Kidney (tissue), 14 donors: ENCODE measurements around the gene PHOSPHO2. TPM values are rescaled to one million over a fixed set of nuclear protein-coding genes. Genes with fewer than 3 reads are reported as not detected.

Experiments
- DNase-seq, 5 donors: peaks; one replicate each; pipeline ENCODE4 v3.0.0-alpha.2; 2013 to 2020
- FAIRE-seq: peaks from 2 replicates; lab custom pipeline; 2012; peaks lifted over from hg19 to GRCh38; lab: Jason Lieb, UNC
- H3K27ac ChIP-seq, 2 donors: one replicate each; pipeline ENCODE4 v1.7.0; 2013; ENCODE audit warnings: low read depth in 2 of 2, low read length in 2 of 2, inconsistent platforms in 1 of 2
- H3K27me3 ChIP-seq: one replicate; pipeline ENCODE4 v1.7.1; 2013; ENCODE audit warnings: low read length, inconsistent platforms; ENCODE audit not compliant: control insufficient read depth, insufficient read depth
- H3K36me3 ChIP-seq, 3 donors: one replicate each; pipeline versions ENCODE4 v1.7.0 to v1.7.1; 2013; ENCODE audit warnings: low read length in 3 of 3, control low read depth in 1 of 3, inconsistent platforms in 1 of 3; ENCODE audit not compliant: insufficient read depth in 3 of 3, control insufficient read depth in 2 of 3
- H3K4me1 ChIP-seq, 3 donors: one replicate each; pipeline versions ENCODE4 v1.7.0 to v1.7.1; 2013; ENCODE audit warnings: low read length in 3 of 3, inconsistent platforms in 1 of 3, low read depth in 1 of 3; ENCODE audit not compliant: control insufficient read depth in 2 of 3, insufficient read depth in 2 of 3
- H3K4me3 ChIP-seq, 3 donors: one replicate each; pipeline versions ENCODE4 v1.7.0 to v1.8.1; 2013; ENCODE audit warnings: low read length in 3 of 3, control low read depth in 1 of 3, inconsistent platforms in 1 of 3
- H3K9ac ChIP-seq, 3 donors: one replicate each; pipeline versions ENCODE4 v1.7.0 to v1.7.1; 2013; ENCODE audit warnings: low read length in 3 of 3, control low read depth in 1 of 3, inconsistent platforms in 1 of 3
- H3K9me3 ChIP-seq, 3 donors: one replicate each; pipeline versions ENCODE4 v1.7.0 to v1.7.1; 2013; ENCODE audit warnings: low read length in 3 of 3, control low read depth in 1 of 3, inconsistent platforms in 1 of 3; ENCODE audit not compliant: control insufficient read depth in 2 of 3, insufficient read depth in 1 of 3
- CTCF ChIP-seq: IDR thresholded peaks from 3 replicates; pipeline ENCODE4 v1.5.1; 2012; ENCODE audit warnings: mild to moderate bottlenecking, moderate library complexity, borderline replicate concordance; ENCODE audit not compliant: insufficient read depth; ENCODE audit errors: extremely low read depth
- intact Hi-C: fragments of 100-400 bp; cut with DNase I; formaldehyde crosslinking; loops from one replicate; pipeline ENCODE4 v1.11.1; 2022
- polyA plus RNA-seq: library from polyadenylated mRNA; stranded (reverse); fragments of 350-450 nt; fragmentation: Illumina TruSeq; extraction: RNeasy Lipid Tissue Mini Kit (QIAGEN cat#74804); gene quantifications from one replicate; pipeline ENCODE4 v1.2.3, GENCODE V29; 2014; ENCODE audit warnings: low read depth, low replicate concordance; ENCODE audit not compliant: insufficient read depth
- total RNA-seq: library from RNA; stranded (reverse); fragmentation: NEBNext Ultra II Directional; extraction: Animal tissue kit (Norgen Biotek cat#: 25700); gene quantifications from one replicate; pipeline ENCODE4 v1.2.1, GENCODE V29; 2021
- donor health status: control.
- donor health status: control.
- donor health status: control.
- donor health status: control.
- donor health status: control.
- donor health status: DM: yes; HTN: yes; CAD: no.
- donor health status: Normal renal cell carcinoma (clear cell type).

PHOSPHO2 gene
- total and polyA plus RNA-seq, 2 donors from 2014 or later = 4.5 to 7.5 TPM

- FAIRE-seq = no peak
Observed at GRCh38 chr2:169721016-169721415, 26.7 kb downstream of the PHOSPHO2 start.

GRCh38 chr2:169727065-169727464 is 32.8 kb downstream of the PHOSPHO2 start:
- Histone ChIP-seq H3K4me3 (no peak overlapping the region), H3K9ac (no peak overlapping the region), H3K4me1 (no peaks in the 10 kb centered on the region), H3K27me3 (no peaks in the 10 kb centered on the region), H3K36me3 (no peaks in the 10 kb centered on the region), H3K9me3 (no peaks in the 10 kb centered on the region), H3K27ac (no peak overlapping the region)
- no peak for DNase-seq
- TF ChIP-seq CTCF = no peak
- intact Hi-C loops = no loop called here
- FAIRE-seq = no peak

More at GRCh38 chr2:169721016-169721415, 26.7 kb downstream of the PHOSPHO2 start:
- Histone ChIP-seq H3K9me3 (no peaks in the 10 kb centered on the region), H3K9ac (no peak overlapping the region), H3K27ac (no peak overlapping the region), H3K36me3 (no peaks in the 10 kb centered on the region), H3K4me3 (no peak overlapping the region), H3K27me3 (no peaks in the 10 kb centered on the region), H3K4me1 (peaks cover 0 to 5% (median 0%) of the 10 kb centered on the region in 3 donors)
- no peak for TF ChIP-seq CTCF
- intact Hi-C loops = no loop called here
- no peak for DNase-seq

- Histone ChIP-seq H3K27ac (no peak overlapping the region), H3K4me3 (no peak overlapping the region), H3K9me3 (no peaks in the 10 kb centered on the region), H3K4me1 (no peaks in the 10 kb centered on the region), H3K9ac (no peak overlapping the region), H3K27me3 (no peaks in the 10 kb centered on the region), H3K36me3 (no peaks in the 10 kb centered on the region)
- DNase-seq (no peak), FAIRE-seq (no peak)
- intact Hi-C loops = no loop called here
- TF ChIP-seq CTCF = no peak
Observed at GRCh38 chr2:169729274-169729605, 35.0 kb downstream of the PHOSPHO2 start.

GRCh38 chr2:169732075-169732474 is 37.8 kb downstream of the PHOSPHO2 start:
- FAIRE-seq (no peak), DNase-seq (no peak)
- Histone ChIP-seq H3K9ac (no peak overlapping the region), H3K36me3 (no peaks in the 10 kb centered on the region), H3K9me3 (no peaks in the 10 kb centered on the region), H3K27me3 (no peaks in the 10 kb centered on the region), H3K4me3 (no peak overlapping the region), H3K27ac (no peak overlapping the region), H3K4me1 (no peaks in the 10 kb centered on the region)
- no peak for TF ChIP-seq CTCF
- intact Hi-C loops = no loop called here
